Skeletal muscle cell (primary cell): ENCODE measurements around the gene CNTFR.

ENCODE experiments used
- DNase-seq: peaks from one replicate; pipeline ENCODE4 v3.0.0-alpha.2; 2010; ENCODE audit warnings: low read depth
- H3K4me3 ChIP-seq: 2 replicates; pipeline ENCODE4 v1.5.1; 2011; ENCODE audit warnings: low read depth, mild to moderate bottlenecking, control low read depth, low read length, moderate library complexity

CNTFR gene

GRCh38 chr9:34591917-34592866 lies 2.7 kb upstream of the CNTFR start:
- H3K4me3 ChIP-seq: no peak overlapping the region
- no peak for DNase-seq

GRCh38 chr9:34591248-34591916 lies 1.9 kb upstream of the CNTFR start:
- H3K4me3 ChIP-seq: no peak overlapping the region
- peak; percentile 22 for DNase-seq

DNA sequence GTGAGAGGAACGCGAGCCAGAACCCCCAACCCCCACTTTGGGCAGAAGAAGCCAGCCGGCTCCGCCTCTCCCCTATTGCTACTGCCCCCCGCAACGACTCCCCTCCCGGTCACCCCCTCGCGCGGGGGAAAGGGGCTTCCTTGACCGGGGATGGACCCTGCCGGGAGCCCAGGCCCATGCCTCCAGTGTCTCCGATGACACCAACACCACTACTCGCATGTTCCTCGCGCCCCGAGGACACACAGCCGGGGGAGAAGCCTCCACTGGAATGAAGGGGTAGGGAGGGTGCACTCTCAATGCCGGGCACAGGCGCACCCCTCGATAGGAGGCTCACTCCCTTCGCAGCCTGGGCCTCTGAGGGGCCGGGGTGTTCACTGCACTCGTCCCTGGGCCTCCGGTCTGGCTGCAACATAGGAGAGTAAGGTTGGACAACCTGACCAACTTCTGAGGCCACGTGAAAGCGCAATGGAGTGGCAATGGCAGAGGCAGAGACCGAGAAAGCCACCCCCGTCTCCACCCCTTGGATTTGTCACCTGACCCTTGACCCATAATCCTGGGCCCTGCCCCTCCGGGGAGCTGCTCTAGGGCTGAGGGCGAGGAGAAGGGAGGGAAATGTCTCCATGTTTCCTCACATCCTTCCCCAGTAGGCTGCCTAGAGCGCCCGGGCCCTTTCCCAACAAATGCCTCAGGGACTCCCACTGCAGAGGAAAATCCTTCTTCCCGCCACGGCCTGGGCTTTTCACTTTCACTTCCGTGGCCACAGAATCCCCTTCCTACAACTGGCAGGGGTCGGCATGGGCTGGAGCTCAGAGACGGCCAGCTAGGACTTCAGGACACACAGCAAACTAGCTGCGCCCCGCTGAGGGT lies 1.1 kb upstream of the CNTFR start:
- H3K4me3 ChIP-seq: no peak overlapping the region
- DNase-seq: no peak

GRCh38 chr9:34588671-34589635 lies 571 bp downstream of the CNTFR start:
- H3K4me3 ChIP-seq: peak overlapping the region; percentile 29
- no peak for DNase-seq

GRCh38 chr9:34587271-34587670 lies 2.3 kb downstream of the CNTFR start:
- no peak for DNase-seq
- H3K4me3 ChIP-seq: no peak overlapping the region

- no peak overlapping the region for H3K4me3 ChIP-seq
- no peak for DNase-seq
Observed at GRCh38 chr9:34585946-34586669, 3.4 kb downstream of the CNTFR start.

DNA sequence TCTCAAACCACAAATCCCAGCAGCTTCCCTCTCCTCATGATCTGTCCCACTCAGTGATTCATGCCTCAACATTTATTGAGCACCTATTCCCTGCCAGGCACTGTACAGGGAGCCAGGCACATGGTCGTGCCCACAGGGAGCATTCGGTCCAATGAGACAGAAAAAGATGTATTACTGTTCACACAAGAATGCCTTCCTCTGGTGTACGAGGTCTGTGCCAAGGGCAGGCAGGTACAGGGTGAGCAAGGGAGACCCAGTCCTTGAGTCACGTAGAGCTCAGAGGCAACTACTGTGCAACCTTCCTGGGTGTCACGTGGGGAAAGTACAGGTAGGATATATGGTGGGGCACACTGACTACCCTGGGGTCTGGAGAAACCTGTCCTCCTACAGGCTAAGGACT lies 4.6 kb downstream of the CNTFR start:
- no peak for DNase-seq
- no peak overlapping the region for H3K4me3 ChIP-seq

GRCh38 chr9:34582787-34583186 lies 6.7 kb downstream of the CNTFR start:
- DNase-seq: no peak
- H3K4me3 ChIP-seq: no peak overlapping the region

DNA sequence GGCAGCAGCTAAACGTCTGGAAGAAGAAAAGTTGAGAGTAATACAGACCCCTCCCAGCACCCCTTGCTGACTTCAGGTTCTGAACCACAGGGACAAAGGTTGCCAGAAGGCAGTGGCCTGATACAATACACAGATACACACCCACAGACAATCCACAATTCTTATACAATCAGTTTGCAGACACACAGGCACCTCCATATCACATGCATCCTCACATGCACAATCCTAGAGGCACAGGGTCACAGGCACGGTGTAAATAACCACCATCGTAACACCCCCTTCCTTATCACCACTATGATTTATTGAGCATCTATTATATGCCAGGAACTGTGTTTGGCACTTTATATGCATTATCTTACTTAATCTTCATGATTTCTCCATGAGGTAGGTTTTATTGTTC lies 8.2 kb downstream of the CNTFR start:
- DNase-seq: no peak

GRCh38 chr9:34580358-34580757 lies 9.2 kb downstream of the CNTFR start:
- DNase-seq: no peak
- no peak overlapping the region for H3K4me3 ChIP-seq

More for the DNA sequence above, 8.2 kb downstream of the CNTFR start:
- no peak overlapping the region for H3K4me3 ChIP-seq

DNA sequence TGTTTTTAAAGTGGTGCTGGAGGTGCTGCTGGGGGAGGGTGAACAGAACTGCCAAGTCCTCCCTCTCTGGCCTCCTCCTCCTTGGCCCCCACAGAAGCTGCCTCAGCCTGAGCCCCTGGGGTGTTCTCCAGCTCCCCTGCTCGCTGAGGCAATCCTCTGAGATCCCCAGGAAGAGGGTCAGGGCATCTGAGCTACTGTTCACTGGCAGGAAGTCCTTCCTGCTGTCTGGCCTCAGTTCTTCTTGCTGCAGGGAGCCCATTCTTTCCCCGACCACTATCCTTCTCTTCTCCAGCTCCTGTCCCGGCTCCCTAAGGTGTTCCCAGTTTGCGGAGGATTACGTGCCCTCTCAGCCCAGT lies 9.7 kb downstream of the CNTFR start:
- no peak for DNase-seq
- H3K4me3 ChIP-seq: no peak overlapping the region

GRCh38 chr9:34579104-34579807 lies 10.3 kb downstream of the CNTFR start:
- no peak overlapping the region for H3K4me3 ChIP-seq
- DNase-seq: no peak

- peak overlapping the region; percentile 27 for H3K4me3 ChIP-seq
- peak; percentile 24 for DNase-seq
Observed at GRCh38 chr9:34578241-34579103, 11.1 kb downstream of the CNTFR start.

- DNase-seq: no peak
- peak overlapping the region; percentile 27 for H3K4me3 ChIP-seq
Observed at GRCh38 chr9:34577400-34578240, 11.9 kb downstream of the CNTFR start.

DNA sequence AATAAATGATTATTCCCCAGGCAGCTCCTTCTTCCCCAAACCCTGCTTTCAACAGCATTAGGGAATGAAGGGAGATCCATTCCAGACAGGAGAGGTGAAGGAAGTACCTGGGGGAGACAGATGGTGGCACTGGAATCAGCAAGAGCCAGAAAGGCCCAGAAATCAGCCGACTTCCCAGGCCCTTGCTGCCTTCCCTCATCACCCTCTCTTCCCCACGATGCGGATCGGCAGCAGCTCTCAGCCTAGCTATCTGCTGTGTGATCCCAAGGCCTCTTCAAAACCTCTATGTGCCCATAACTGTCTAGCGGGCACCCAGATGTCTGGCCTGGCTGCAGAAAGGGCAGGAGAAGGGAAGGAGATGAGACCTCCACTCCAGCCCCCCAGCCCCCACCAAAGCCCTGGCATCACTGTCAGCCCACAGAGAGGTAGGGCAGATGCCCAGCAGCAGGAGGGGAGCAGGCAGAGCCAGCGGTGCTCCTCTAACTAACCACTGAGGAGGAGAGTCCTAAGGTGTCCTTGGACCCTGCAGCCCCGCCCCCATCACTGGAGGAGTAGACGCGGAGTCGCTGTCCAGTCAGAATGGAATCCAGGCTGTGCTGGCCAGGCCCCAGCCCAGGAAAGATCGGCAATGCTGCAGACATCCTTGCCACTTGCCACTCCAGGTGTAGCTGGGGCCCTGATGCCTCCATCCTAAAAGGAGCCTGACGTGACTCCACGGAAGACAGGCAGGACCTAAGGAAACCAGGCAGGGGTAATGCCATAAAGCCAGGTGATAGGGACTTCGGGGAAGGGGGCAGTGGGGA lies 12.7 kb downstream of the CNTFR start:
- DNase-seq: no peak
- H3K4me3 ChIP-seq: no peak overlapping the region
